Measurements from ENCODE around the gene PRR20B.
"Not testable (repeated sequence)": the region's sequence is repeated elsewhere in the genome, so short reads cannot be mapped to it uniquely, and the experiment has no call there.

Gene PRR20B

GRCh38 chr13:57166897-57167296 is 19.6 kb downstream of the PRR20B start, which contains the start of gene PRR20E:
PRR20E (plus strand) TSS chr13:57167197; CDS start chr13:57167584, 387 bp downstream.
- H3K9ac ChIP-seq (ENCODE audit: low read length); H3K36me3 ChIP-seq (ENCODE audit: control insufficient read depth, insufficient read depth, low read length, severe bottlenecking); DNase-seq (ENCODE audit: low read depth); H3K4me1 ChIP-seq (ENCODE audit: control insufficient read depth, insufficient read depth, low read length); H3K27me3 ChIP-seq (replicated peaks; ENCODE audit: control insufficient read depth, insufficient read depth, low read length); H3K9me3 ChIP-seq (ENCODE audit: control insufficient read depth, low read length); H3K4me3 ChIP-seq (ENCODE audit: low read length): not testable (repeated sequence)

GRCh38 chr13:57191667-57192066 is 44.4 kb downstream of the PRR20B start:
- DNase-seq (ENCODE audit: low read depth), result no peak
- peaks cover 5% of the 10 kb centered on the region for H3K9me3 ChIP-seq (ENCODE audit: control insufficient read depth, low read length)
- no peak overlapping the region for H3K4me3 ChIP-seq (ENCODE audit: low read length)
- no peaks in the 10 kb centered on the region for H3K4me1 ChIP-seq (ENCODE audit: control insufficient read depth, insufficient read depth, low read length)
- no peaks in the 10 kb centered on the region for H3K27me3 ChIP-seq (replicated peaks; ENCODE audit: control insufficient read depth, insufficient read depth, low read length)
- no peaks in the 10 kb centered on the region for H3K36me3 ChIP-seq (ENCODE audit: control insufficient read depth, insufficient read depth, low read length, severe bottlenecking)
- H3K9ac ChIP-seq (ENCODE audit: low read length), result no peak overlapping the region

Measured in adipocyte (in vitro differentiated cells).